ENCODE measurements around the gene PNKD.

Gene PNKD

DNA sequence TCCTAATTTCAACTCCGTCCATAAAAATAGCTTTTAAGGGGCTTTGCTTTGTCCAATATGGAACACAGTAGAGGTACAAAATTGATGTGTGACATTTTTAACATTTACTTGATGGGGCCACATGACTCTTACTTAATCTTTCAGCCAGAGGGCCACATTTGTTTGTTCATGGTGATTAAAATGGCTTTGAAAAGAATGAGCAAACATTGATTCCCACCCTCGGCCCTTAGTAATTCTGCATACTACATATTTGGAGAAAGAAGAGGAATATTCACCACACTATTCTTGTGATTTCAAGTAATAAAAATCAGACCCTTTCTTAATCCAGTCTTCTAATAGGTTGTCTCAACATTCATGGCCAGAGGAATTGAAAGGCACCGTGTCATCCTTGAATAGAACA, 35.8 kb upstream of the PNKD start:
- Histone ChIP-seq H3K36me3 (ENCODE audit: control insufficient read depth, insufficient read depth, low read length) (peaks cover 90% of the 10 kb centered on the region), H3K27me3 (ENCODE audit: control insufficient read depth, insufficient read depth, low read length) (no peaks in the 10 kb centered on the region)

DNA sequence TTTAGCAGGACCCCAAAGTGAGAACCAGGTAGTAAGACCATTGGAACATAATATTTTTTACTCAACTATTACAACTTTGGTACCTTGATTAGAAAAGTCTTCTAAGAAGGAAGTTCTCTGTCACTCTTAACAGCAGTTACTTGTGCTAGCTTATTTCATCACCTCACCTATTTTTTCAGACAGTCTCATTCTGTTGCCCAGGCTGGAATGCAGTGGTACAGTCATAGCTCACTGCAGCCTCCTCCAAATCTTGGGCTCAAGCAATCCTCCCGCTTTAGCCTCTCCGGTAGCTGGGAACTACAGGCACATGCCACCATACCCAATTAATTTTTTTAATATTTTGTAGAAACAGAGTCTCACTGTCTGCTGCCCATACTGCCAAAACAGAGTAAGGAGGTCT, 35.3 kb upstream of the PNKD start:
- Histone ChIP-seq H3K9me3 (ENCODE audit: control insufficient read depth, insufficient read depth, low read depth, low read length) (no peaks in the 10 kb centered on the region), H3K27me3 (ENCODE audit: control insufficient read depth, insufficient read depth, low read length) (no peaks in the 10 kb centered on the region), H3K27ac (ENCODE audit: low read depth, low read length) (no peak overlapping the region), H3K36me3 (ENCODE audit: control insufficient read depth, insufficient read depth, low read length) (peaks cover 89% of the 10 kb centered on the region), H3K9ac (ENCODE audit: low read length) (no peak overlapping the region), H3K4me1 (ENCODE audit: control insufficient read depth, insufficient read depth, low read length) (no peaks in the 10 kb centered on the region), H3K4me3 (ENCODE audit: low read depth, low read length) (no peak overlapping the region)

More for the DNA sequence above, 35.8 kb upstream of the PNKD start:
- no peaks in the 10 kb centered on the region for H3K4me1 ChIP-seq (ENCODE audit: control insufficient read depth, insufficient read depth, low read length)
- H3K9ac ChIP-seq (ENCODE audit: low read length), result no peak overlapping the region
- H3K9me3 ChIP-seq (ENCODE audit: control insufficient read depth, insufficient read depth, low read depth, low read length), result no peaks in the 10 kb centered on the region
- no peak overlapping the region for H3K27ac ChIP-seq (ENCODE audit: low read depth, low read length)
- H3K4me3 ChIP-seq (ENCODE audit: low read depth, low read length), result no peak overlapping the region

DNA sequence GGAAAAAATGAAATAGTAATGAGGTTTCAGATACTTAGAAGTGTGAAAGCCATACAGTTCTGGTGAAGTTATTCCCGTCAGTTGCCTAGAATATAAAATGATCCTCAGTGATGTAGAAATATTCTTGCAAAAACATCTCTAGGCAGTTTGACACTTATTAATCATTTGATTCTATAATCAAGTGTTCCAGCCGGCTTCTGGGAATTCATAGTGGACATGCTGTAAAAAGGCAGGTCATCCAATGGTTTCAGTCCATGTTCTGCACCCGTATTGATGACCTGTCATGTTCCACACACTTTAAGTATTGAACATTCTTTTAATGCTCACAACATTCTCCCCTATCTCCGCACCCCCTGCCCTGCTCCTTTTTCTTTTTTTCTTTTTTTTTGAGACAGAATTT, 33.5 kb upstream of the PNKD start:
- H3K27ac ChIP-seq (ENCODE audit: low read depth, low read length), result no peak overlapping the region
- no peak overlapping the region for H3K9ac ChIP-seq (ENCODE audit: low read length)
- H3K27me3 ChIP-seq (ENCODE audit: control insufficient read depth, insufficient read depth, low read length), result no peaks in the 10 kb centered on the region
- no peak overlapping the region for H3K4me3 ChIP-seq (ENCODE audit: low read depth, low read length)
- H3K36me3 ChIP-seq (ENCODE audit: control insufficient read depth, insufficient read depth, low read length), result peaks cover 87% of the 10 kb centered on the region
- H3K9me3 ChIP-seq (ENCODE audit: control insufficient read depth, insufficient read depth, low read depth, low read length), result no peaks in the 10 kb centered on the region
- H3K4me1 ChIP-seq (ENCODE audit: control insufficient read depth, insufficient read depth, low read length), result no peaks in the 10 kb centered on the region

DNA sequence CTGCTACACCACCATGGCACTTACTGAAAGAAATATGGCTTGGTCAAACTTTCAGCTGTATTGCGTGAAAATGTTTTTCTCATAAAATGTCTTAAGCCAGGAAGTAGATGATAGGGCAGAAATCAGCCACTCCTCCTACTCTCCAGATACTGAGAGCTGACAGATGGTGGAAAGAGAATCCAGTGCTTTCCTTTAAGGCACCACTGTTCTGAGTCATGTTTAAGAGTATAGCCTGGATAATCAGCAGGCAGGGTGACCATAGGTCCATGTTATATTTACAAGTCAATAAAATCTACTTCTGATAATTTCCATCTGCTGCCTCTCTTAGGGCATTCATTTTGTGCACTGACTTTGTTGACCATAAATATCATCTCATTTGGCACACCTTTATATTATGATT, 31.4 kb upstream of the PNKD start:
- H3K27ac ChIP-seq (ENCODE audit: low read depth, low read length), result no peak overlapping the region
- no peak overlapping the region for H3K9ac ChIP-seq (ENCODE audit: low read length)
- peaks cover 93% of the 10 kb centered on the region for H3K36me3 ChIP-seq (ENCODE audit: control insufficient read depth, insufficient read depth, low read length)
- H3K4me1 ChIP-seq (ENCODE audit: control insufficient read depth, insufficient read depth, low read length), result no peaks in the 10 kb centered on the region
- H3K4me3 ChIP-seq (ENCODE audit: low read depth, low read length), result no peak overlapping the region
- H3K27me3 ChIP-seq (ENCODE audit: control insufficient read depth, insufficient read depth, low read length), result no peaks in the 10 kb centered on the region
- H3K9me3 ChIP-seq (ENCODE audit: control insufficient read depth, insufficient read depth, low read depth, low read length), result no peaks in the 10 kb centered on the region

DNA sequence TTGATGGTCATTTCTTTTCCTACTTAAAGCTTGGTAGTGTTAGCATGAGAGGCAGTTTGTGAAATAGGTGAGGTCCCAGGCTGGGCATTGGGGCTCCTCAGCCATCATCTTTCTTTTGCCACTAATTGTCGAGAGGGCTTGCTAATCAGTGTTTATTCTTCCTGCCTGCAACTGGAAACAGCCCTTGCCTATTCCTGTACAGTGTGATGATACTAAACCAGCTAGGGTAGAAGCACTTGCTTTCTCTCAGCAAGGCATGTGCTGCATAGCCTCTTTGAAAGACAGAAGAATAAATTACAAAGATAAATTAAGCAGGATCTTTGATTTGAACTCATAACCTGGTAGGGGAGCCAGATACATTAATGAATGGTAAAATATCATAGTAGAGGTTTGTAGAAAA, 26.1 kb upstream of the PNKD start:
- H3K36me3 ChIP-seq (ENCODE audit: control insufficient read depth, insufficient read depth, low read length), result peaks cover 95% of the 10 kb centered on the region
- H3K9me3 ChIP-seq (ENCODE audit: control insufficient read depth, insufficient read depth, low read depth, low read length), result no peaks in the 10 kb centered on the region

DNA sequence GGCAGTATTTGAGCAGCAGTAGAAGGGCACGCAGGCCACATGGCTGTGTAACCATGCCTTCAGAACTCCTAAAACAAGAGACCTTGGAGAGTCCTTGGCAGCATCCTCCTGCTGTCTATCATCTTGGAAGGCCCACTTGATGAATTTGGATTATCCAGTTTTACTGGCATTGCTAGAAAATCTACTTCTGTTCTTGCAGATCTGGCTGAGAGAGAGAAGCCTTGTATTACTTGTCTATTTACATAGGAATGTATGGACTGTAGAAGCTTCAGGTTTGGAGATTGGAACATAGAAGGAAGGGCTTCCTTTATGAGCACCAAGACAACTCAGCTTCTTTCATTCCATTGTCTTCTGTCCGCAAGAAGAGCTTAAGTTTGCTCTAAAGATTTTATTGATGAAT, 25.7 kb upstream of the PNKD start:
- no peaks in the 10 kb centered on the region for H3K9me3 ChIP-seq (ENCODE audit: control insufficient read depth, insufficient read depth, low read depth, low read length)
- no peak overlapping the region for H3K4me3 ChIP-seq (ENCODE audit: low read depth, low read length)
- no peaks in the 10 kb centered on the region for H3K4me1 ChIP-seq (ENCODE audit: control insufficient read depth, insufficient read depth, low read length)
- H3K27ac ChIP-seq (ENCODE audit: low read depth, low read length), result no peak overlapping the region
- no peak overlapping the region for H3K9ac ChIP-seq (ENCODE audit: low read length)
- H3K36me3 ChIP-seq (ENCODE audit: control insufficient read depth, insufficient read depth, low read length), result peaks cover 95% of the 10 kb centered on the region
- no peaks in the 10 kb centered on the region for H3K27me3 ChIP-seq (ENCODE audit: control insufficient read depth, insufficient read depth, low read length)

More for the DNA sequence above, 26.1 kb upstream of the PNKD start:
- Histone ChIP-seq H3K27me3 (ENCODE audit: control insufficient read depth, insufficient read depth, low read length) (no peaks in the 10 kb centered on the region), H3K4me1 (ENCODE audit: control insufficient read depth, insufficient read depth, low read length) (no peaks in the 10 kb centered on the region), H3K27ac (ENCODE audit: low read depth, low read length) (no peak overlapping the region), H3K4me3 (ENCODE audit: low read depth, low read length) (no peak overlapping the region), H3K9ac (ENCODE audit: low read length) (no peak overlapping the region)

DNA sequence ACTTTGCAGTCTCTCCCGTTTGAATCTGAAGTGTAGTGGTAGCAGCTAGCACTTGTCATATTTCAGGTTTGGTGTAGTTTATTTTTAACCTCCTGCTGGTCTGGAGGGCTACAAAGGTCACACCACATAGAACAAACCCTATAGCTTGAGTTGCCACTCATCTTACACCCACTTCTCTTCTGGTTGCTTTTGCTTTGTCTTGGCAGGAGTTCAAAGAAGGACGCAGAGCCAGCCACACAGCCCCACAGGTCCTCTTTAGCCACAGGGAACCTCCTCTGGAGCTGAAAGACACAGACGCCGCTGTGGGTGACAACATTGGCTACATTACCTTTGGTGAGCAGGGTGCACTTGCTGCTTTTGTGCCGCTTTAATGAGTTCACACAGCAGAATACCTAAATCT, 25.1 kb upstream of the PNKD start:
- H3K27ac ChIP-seq (ENCODE audit: low read depth, low read length), result no peak overlapping the region
- peaks cover 95% of the 10 kb centered on the region for H3K36me3 ChIP-seq (ENCODE audit: control insufficient read depth, insufficient read depth, low read length)
- no peaks in the 10 kb centered on the region for H3K27me3 ChIP-seq (ENCODE audit: control insufficient read depth, insufficient read depth, low read length)
- no peaks in the 10 kb centered on the region for H3K9me3 ChIP-seq (ENCODE audit: control insufficient read depth, insufficient read depth, low read depth, low read length)
- no peak overlapping the region for H3K9ac ChIP-seq (ENCODE audit: low read length)
- no peaks in the 10 kb centered on the region for H3K4me1 ChIP-seq (ENCODE audit: control insufficient read depth, insufficient read depth, low read length)
- no peak overlapping the region for H3K4me3 ChIP-seq (ENCODE audit: low read depth, low read length)

DNA sequence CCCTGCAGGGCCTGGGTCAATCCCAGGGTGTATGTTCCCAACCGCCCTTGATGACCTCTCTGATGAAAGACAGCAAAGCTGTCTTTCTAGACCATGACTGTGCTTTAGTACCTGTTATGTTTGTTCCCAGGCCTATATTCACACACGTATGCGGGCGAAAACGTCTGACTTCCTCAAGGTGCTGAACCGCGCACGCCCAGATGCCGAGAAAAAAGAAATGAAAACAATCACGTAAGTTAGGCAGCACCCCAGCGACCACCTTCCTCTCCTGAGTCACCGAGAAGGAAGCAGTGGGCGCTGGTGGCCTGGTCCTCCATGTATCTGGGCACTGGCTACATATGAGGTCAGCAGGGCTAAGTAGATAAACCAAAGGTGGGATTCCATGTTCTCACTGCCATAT, 20.6 kb upstream of the PNKD start:
- Histone ChIP-seq H3K4me3 (ENCODE audit: low read depth, low read length) (no peak overlapping the region), H3K4me1 (ENCODE audit: control insufficient read depth, insufficient read depth, low read length) (no peaks in the 10 kb centered on the region), H3K27me3 (ENCODE audit: control insufficient read depth, insufficient read depth, low read length) (no peaks in the 10 kb centered on the region), H3K36me3 (ENCODE audit: control insufficient read depth, insufficient read depth, low read length) (peaks cover 99% of the 10 kb centered on the region), H3K27ac (ENCODE audit: low read depth, low read length) (no peak overlapping the region), H3K9me3 (ENCODE audit: control insufficient read depth, insufficient read depth, low read depth, low read length) (no peaks in the 10 kb centered on the region), H3K9ac (ENCODE audit: low read length) (no peak overlapping the region)

DNA sequence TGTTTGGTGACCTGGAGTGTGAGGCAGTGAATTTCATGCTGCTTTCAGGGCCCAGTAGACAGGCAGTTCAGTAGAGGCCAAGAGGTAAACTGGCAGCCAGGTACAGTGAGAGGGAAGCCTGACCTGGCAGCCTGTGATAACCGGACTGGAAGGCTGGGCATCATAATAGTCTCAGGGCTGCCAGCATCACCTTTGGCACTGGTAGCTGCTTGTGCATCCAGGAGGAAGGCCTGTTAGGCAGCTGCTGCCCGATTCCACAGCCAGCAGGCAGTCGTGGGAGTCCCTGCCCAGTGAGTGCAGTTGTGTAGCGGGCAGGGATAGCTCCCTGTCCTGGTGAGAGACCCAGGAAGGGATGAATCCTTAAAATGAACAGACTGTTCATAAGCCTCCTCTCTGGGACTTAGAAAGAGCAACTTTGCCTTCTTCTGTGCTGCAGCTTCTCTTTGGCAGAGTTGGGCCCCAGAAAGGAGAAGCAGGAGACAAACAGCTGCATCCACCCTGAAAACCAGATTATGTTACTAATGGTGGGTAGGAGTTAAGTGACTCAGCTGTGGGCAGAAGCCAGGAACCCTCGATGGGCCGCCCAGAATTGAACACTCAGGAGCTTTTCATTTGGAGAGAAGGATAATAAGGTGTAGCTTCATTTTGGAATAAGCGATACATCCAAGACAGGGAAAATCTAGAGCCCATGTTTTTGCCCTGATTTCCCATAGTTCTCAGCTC, 17.6 kb upstream of the PNKD start:
- no peaks in the 10 kb centered on the region for H3K27me3 ChIP-seq (ENCODE audit: control insufficient read depth, insufficient read depth, low read length)
- H3K4me3 ChIP-seq (ENCODE audit: low read depth, low read length), result no peak overlapping the region
- no peak overlapping the region for H3K27ac ChIP-seq (ENCODE audit: low read depth, low read length)
- no peak overlapping the region for H3K9ac ChIP-seq (ENCODE audit: low read length)
- no peaks in the 10 kb centered on the region for H3K9me3 ChIP-seq (ENCODE audit: control insufficient read depth, insufficient read depth, low read depth, low read length)
- H3K4me1 ChIP-seq (ENCODE audit: control insufficient read depth, insufficient read depth, low read length), result no peaks in the 10 kb centered on the region
- H3K36me3 ChIP-seq (ENCODE audit: control insufficient read depth, insufficient read depth, low read length), result peaks cover 85% of the 10 kb centered on the region

DNA sequence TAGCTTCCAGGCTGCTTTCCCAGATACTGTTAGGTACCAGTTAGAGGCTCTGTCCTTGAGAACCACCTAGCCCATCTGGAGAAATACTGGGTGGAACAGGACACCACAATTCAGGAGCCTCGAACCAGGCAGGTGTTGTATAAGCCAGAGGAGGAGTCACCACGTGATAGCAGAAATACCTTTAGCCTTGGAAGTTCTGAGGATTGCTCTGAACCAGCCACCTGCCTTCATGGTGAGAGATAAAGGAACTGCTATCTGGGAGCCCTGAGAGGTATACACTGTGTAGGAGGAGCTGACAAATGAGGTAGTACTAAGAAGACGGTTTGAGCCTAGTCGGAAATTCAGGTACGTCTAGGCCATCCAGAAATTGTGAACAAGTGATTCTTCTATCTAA, 17.1 kb upstream of the PNKD start:
- Histone ChIP-seq H3K4me3 (ENCODE audit: low read depth, low read length) (no peak overlapping the region), H3K9me3 (ENCODE audit: control insufficient read depth, insufficient read depth, low read depth, low read length) (no peaks in the 10 kb centered on the region), H3K9ac (ENCODE audit: low read length) (no peak overlapping the region), H3K27ac (ENCODE audit: low read depth, low read length) (no peak overlapping the region), H3K27me3 (ENCODE audit: control insufficient read depth, insufficient read depth, low read length) (no peaks in the 10 kb centered on the region), H3K36me3 (ENCODE audit: control insufficient read depth, insufficient read depth, low read length) (peaks cover 80% of the 10 kb centered on the region), H3K4me1 (ENCODE audit: control insufficient read depth, insufficient read depth, low read length) (no peaks in the 10 kb centered on the region)

DNA sequence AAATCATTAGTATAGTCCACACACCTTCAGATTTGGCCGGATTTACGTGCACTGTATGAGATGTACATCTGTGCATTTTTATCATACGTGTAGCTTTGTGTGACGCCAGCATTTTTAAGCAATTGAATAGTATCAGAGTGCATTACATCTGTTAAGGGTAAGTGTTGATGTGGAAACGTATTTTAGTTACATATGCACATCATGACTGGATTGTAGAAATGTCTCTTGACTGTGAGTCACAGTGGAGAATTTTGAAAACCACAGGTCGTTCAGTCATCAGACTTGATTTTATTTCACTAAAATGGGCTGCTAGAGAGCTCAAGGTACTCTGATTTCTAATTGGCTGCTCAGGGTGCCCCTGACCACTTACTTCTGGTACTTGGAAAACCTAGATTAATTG, 14.9 kb upstream of the PNKD start:
- Histone ChIP-seq H3K4me1 (ENCODE audit: control insufficient read depth, insufficient read depth, low read length) (peaks cover 16% of the 10 kb centered on the region), H3K36me3 (ENCODE audit: control insufficient read depth, insufficient read depth, low read length) (peaks cover 58% of the 10 kb centered on the region), H3K4me3 (ENCODE audit: low read depth, low read length) (no peak overlapping the region), H3K27me3 (ENCODE audit: control insufficient read depth, insufficient read depth, low read length) (no peaks in the 10 kb centered on the region), H3K27ac (ENCODE audit: low read depth, low read length) (no peak overlapping the region), H3K9me3 (ENCODE audit: control insufficient read depth, insufficient read depth, low read depth, low read length) (no peaks in the 10 kb centered on the region), H3K9ac (ENCODE audit: low read length) (no peak overlapping the region)
